Measurements from ENCODE around the gene SPN. TPM values are rescaled to one million over a fixed set of nuclear protein-coding genes. Genes with fewer than 3 reads are reported as not detected.
"Not testable (repeated sequence)": the region's sequence is repeated elsewhere in the genome, so short reads cannot be mapped to it uniquely, and the experiment has no call there.

The SPN gene
- polyA plus RNA-seq, 3 donors, result 2.2 to 2.6 (median 2.6) TPM

DNA sequence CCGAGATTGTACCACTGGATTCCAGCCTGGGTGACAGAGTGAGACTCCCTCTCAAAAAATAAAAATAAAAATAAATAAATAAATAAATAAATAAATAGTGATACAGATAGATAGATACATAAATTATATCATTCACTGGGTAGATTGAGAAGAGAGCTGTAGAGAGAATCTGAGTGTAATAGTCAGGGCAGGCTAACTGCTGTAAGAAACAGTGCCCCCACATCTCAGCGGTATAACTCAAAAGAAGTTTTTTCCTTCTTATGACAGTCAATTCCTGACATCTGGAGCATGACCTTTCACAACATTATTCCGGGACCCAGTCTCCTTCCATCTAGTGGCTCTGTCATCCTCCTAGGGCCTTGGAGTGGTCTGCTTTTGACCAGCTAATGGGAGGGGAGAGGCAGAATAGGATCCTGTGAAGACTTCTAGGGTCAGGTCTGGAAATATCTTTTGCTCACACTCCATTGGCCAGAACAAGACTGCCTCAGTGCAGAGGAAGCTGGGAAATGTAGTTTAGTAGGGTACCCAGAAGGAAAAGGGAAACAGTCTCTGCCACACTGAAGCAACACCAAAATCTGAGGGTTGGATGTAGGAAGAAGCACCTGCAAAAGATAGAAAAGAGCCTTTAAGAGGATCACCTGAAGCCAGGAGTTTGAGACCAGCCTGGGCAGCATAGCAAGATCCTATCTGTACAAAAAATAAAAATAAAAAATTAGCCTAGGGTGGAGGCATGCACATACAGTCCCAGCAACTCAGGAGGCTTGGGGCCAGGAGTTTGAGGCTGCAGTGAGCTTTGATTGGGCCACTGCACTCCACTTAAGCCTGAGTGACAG is 13.0 kb downstream of the SPN start:
- DNase-seq (ENCODE audit: low read depth in 3 of 3, low spot score in 2 of 3), result no peak

DNA sequence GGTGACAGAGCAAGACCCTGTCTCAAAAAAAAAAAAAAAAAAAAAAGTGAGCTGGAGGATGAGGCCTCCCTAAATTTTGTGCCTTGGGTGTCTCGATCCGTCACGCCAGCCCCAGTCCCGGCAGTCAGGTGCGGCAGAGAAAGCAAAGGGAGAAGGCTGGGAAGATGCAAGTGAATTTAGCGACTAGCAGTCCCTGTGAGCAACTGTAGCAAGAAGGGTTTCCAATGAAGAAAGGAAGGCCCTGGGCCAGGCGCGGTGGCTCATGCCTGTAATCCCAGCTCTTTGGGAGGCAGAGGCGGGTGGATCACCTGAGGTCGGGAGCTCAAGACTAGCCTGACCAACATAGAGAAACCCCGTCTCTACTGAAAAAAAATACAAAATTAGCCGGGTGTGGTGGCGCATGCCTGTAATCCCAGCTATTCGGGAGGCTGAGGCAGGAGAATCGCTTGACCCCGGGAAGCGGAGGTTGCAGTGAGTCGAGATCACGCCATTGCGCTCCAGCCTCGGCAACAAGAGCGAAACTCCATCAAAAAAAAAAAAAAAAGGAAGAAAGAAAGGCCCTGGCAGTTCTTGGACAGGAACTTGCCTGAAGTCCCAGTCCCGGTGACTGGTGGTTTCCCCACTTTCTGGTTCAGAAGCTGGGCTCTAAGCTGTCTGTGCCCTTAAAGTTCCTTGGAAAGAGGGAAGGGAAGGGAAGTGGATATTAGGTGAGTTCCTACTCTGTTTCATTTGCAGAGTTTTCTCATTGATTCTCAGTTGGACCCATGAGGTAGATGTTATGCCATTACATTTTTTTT is 14.1 kb downstream of the SPN start:
- DNase-seq (ENCODE audit: low read depth in 3 of 3, low spot score in 2 of 3), result no peak

DNA sequence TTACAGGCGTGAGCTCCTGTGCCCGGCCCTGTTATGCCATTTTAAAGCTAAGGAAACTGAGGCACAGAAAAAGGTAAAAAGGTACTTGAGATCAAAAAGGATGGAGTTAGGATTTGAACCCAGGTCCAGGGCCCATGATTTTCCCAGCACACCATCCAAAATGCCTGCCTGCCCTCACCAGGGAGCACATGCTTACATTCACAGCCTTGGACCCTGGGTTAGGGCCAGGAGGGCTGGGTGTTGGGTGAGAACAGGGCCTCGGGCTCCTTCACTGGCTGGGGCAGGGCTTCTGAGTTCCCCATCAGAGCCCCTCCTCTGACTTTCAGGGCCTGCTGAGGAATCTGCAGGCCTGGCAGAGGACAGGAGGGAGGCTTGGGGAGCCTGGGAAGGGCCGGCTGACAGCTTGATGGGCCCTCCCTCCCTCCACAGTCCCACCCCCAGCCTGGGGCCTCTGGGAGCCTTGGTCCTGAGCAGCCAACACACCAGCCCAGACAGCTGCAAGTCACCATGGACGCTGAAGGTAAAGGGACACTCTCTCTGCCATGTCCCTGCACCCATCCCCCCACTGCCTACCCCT is 15.7 kb downstream of the SPN start, which contains the start of gene QPRT:
QPRT (plus strand) TSS at position 490 of the 577 bp plus-strand sequence; CDS start at position 508, 18 bp downstream.
- DNase-seq (ENCODE audit: low read depth in 3 of 3, low spot score in 2 of 3), result peak in 2 of 3 donors; percentile 61 to 67

DNA sequence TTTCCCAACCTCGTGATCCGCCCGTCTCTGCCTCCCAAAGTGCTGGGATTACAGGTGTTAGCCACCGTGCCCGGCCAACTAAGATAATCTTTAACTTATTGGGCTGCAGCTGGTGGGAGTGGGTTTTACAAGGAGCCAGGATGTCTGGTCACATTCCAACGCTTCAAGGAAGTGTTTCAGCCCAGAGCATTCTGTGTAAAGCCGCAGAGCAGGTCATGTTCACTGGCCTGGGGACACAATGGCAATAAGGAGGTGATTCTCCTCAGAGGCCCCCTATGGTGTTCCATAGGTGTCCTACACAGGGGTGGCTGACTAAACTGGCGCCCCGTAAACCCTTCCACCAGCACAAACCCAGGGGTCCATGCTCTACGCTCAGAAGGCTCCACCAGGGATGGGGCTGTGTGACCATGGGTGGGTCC is 17.1 kb downstream of the SPN start:
- peak in 2 of 3 donors; percentile 31 to 64 for DNase-seq (ENCODE audit: low read depth in 3 of 3, low spot score in 2 of 3)

DNA sequence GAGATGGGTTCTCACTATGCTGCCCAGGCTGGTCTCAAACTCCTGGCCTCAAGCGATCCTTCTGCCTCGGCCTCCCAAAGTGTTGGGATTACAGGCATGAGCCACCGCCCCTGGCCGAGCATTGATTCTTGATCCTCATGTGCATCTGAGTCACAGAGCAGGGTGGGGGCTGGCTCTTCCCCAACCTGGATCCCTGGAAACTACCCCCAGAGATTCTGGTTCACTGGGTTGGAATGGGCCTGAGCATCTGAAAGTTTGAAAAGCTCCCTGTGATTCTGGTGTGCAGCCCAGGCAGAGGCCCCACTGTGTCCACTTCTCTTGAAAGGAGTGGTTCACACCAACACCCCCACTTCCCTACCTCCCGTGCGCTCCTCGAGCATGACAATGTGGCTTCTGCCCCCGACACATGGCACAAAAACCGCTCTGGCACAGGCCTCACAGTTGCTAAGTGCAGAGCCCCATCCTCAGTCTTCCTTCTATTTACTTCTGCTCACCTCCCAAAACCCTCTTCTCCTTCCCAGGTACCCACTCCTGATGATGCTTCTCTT is 20.6 kb downstream of the SPN start:
- no peak for DNase-seq (ENCODE audit: low read depth in 3 of 3, low spot score in 2 of 3)

- no peak for DNase-seq (ENCODE audit: low read depth in 3 of 3, low spot score in 2 of 3)
Measured at GRCh38 chr16:29684679-29685078, 21.6 kb downstream of the SPN start.

- no peak for DNase-seq (ENCODE audit: low read depth in 3 of 3, low spot score in 2 of 3)
Measured at GRCh38 chr16:29686740-29687332, 23.8 kb downstream of the SPN start.

DNA sequence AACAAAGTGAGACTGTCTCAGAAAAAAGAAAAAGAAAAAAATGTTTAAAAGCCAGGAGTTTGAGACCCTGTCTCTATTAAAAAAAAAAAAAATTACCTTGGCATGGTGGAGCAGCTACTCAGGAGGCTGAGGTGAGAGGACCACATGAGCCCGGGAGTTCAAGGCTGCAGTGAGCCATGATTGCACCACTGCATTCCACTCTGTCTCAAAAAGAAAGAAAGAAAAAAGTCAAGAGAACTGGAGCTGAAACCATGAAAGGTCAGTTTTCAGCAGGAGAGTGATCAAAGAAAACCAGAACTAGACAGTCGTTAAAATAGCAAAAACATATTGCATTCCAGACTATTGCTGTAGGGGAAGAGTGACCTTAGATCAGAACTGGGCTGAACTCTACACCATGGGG is 24.7 kb downstream of the SPN start:
- DNase-seq (ENCODE audit: low read depth in 3 of 3, low spot score in 2 of 3), result no peak

DNA sequence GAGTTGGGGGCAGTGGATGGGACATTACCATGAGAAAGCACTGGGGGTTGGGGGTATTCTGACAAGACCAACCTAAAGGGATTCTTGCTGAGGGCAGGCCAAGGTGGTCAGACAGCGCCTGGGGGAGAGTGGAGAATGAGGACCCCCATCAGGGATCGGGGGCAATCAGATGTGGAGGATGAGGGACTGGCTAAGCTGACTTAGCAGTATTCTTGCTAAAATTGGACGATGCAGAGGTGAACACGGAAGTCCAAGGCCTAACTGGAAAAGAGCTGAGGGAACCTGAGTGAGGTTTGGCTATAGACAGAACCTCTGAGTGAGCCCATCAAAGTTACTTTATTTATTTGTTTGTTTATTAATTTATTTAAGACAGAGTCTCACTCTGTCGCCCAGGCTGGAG is 25.1 kb downstream of the SPN start:
- no peak for DNase-seq (ENCODE audit: low read depth in 3 of 3, low spot score in 2 of 3)

- not testable (repeated sequence) for DNase-seq (ENCODE audit: low read depth in 3 of 3, low spot score in 2 of 3)
Measured at GRCh38 chr16:29689490-29690351, 26.7 kb downstream of the SPN start.

DNA sequence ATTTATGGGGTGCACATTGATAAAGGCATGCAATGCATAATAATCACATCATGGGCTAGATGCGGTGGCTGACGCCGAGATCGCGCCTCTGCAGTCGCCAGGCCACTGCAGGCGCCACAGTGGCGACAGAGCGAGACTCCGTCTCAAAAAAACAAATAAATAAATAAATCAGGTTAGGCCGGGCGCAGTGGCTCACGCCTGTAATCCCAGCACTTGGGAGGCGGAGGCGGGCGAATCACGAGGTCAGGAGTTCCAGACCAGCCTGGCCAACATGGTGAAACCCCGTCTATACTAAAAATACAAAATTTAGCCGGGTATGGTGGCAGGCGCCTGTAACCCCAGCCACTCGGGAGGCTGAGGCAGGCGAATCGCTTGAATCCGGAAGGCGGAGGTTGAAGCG is 29.6 kb downstream of the SPN start:
- not testable (repeated sequence) for DNase-seq (ENCODE audit: low read depth in 3 of 3, low spot score in 2 of 3)

- no peak for DNase-seq (ENCODE audit: low read depth in 3 of 3, low spot score in 2 of 3)
Measured at GRCh38 chr16:29694384-29695195, 31.5 kb downstream of the SPN start.

DNA sequence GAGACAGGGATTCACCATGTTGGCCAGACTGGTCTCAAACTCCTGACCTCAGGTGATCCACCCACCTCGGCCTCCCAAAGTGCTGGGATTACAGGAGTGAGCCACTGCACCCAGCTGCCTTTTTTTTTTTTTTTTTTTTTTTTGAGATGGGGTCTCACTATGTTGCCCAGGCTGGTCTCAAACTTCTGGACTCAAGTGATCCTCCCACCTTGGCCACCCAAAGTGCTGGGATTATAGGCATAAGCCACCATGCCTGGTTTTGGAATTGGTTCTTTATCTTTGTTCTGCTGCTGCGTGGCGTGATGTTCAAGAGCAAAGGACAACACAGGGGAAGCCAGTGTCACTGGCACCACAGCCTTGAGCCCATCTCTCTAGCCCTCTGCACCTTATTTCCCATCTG is 32.6 kb downstream of the SPN start:
- DNase-seq (ENCODE audit: low read depth in 3 of 3, low spot score in 2 of 3), result not testable (repeated sequence)

- no peak for DNase-seq (ENCODE audit: low read depth in 3 of 3, low spot score in 2 of 3)
Measured at GRCh38 chr16:29696881-29697331, 33.9 kb downstream of the SPN start.

DNA sequence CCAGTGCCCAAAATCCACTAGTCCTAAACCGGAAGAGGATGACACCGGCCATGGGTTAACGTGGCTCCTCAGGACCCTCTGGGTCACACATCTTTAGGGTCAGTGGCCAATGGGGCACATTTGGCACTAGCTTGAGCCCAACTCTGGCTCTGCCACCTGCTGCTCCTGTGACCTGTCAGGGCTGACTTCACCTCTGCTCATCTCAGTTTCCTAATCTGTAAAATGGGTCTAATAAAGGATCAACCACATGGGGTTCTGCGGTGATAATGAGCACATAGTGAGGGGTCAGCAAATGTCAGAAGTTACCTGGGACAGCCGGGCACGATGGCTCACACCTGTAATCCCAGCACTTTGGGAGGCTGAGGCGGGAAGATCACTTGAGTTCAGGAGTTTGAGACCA is 34.3 kb downstream of the SPN start:
- DNase-seq (ENCODE audit: low read depth in 3 of 3, low spot score in 2 of 3), result no peak

DNA sequence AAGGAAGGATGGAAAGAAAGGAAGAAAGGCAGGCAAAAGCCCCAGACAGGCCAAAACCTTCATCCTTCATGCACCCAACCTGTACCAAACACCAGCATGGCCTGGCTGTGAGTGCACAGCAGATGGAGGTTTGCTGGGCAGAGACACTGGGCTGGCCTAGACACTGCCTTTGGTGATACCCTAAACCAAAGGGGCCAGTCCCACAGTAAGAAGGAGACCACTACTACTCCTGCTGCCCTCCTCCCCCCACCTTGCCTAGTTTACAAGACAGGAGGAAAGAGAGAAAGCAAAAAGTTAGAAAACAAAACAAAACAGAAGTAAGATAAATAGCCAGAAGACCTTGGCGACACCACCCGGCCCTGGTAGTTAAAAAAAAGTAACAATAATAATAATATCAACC is 35.0 kb downstream of the SPN start:
- DNase-seq (ENCODE audit: low read depth in 3 of 3, low spot score in 2 of 3), result no peak

GRCh38 chr16:29698484-29699323 is 35.7 kb downstream of the SPN start:
- no peak for DNase-seq (ENCODE audit: low read depth in 3 of 3, low spot score in 2 of 3)

Data from right renal cortex interstitium (tissue), 3 donors.